LHCN-M2 (cell line): ENCODE measurements around the gene KIRREL3. TPM values are rescaled to one million over a fixed set of nuclear protein-coding genes. Genes with fewer than 3 reads are reported as not detected.

Experiments
- DNase-seq: peaks from one replicate; pipeline ENCODE4 v3.0.0-alpha.2; 2012; ENCODE audit warnings: low read depth
- polyA plus RNA-seq: library from polyadenylated mRNA; unstranded; fragments of >200 nt; gene quantifications from one replicate; pipeline ENCODE4 v1.2.1, GENCODE V29; 2012; ENCODE audit warnings: missing spikeins
- total RNA-seq: library from RNA; depleted of rRNA; stranded (reverse); fragments of >200 nt; gene quantifications from 2 replicates; pipeline ENCODE4 v1.2.3, GENCODE V29; 2014; rRNA removed

KIRREL3 gene
- total RNA-seq: 2.1 and 2.8 TPM in 2 replicates
- polyA plus RNA-seq: 14.2 TPM

DNA sequence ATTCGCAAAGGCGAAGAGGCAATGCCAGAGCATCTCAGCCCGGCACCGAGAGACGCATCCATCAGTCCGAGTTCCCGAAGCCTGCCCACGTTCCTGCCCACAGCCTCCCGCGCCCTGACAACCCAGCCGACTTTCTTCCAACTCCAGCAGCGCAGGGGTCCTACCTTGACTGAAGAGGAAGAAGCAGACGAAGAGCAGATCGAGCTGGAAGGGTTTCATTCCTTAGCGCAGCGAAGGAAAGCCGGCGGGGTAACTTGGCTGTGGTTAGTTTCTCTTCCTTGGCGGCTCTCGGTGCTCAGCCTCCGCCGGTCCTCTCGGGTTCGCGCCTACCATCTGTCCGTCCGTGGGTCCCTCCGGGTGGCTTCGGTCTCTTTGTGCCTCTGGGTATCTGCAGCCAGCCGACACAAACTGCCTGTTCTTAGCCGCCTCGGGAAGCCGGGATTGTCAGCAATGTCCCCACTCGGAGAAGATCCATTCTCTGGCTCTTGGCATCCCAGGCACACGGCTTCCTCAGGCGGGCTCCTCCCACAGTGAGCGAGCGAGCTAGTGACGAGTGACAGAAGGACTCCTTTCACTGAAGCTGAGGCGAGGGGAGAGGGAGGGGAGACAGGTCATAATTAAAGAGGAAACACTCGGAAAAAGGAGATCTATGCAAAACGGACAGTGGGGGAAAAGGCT is at the start of gene KIRREL3:
TSS of gene KIRREL3 (minus strand) at position 480 of the 678 bp plus-strand sequence.
- DNase-seq: peak; percentile 45

GRCh38 chr11:127050186-127050585 is 49.6 kb upstream of the KIRREL3 start:
- DNase-seq: no peak

- no peak for DNase-seq
These were observed 48.9 kb upstream of the KIRREL3 start for GRCh38 chr11:127049486-127049885.

DNA sequence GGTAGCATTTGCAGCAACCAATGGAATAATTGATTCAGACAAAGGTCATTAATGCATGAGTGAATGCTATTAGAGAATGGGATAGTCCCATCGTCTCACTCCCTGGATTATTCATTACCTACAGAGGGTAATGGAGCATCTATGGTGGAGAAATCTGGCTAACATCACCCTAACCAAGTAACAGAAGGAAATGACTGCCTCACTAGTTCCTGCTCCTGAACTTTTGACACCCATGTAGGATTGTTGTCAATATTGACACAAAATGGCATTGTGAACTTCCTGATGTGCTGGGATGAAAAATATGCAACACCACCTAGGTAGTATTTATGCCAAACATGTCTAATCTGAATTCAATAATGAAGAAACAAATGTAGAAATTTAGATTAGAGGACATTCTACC is 44.0 kb upstream of the KIRREL3 start:
- DNase-seq: no peak

GRCh38 chr11:127042445-127042844 is 41.9 kb upstream of the KIRREL3 start:
- peak; percentile 54 for DNase-seq

DNA sequence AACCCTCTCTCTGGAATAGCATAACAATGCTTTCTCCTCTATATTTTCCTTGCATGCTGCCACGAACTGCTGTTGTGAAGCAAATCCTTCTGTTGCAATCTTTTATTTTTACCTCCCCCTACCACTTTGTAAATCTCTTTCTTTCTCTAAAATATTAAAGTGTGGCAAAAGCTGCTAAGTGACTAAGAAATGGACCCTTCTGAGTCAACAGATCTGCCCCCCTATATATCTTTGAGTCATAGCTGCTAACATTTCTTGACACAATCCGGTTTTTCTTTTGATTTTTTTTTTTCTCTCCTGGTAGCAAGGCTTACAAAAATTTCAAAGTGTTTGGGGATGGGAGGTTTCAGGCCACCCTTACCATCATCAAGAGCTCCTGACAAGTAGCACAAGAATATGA is 39.0 kb upstream of the KIRREL3 start:
- DNase-seq: peak; percentile 20

DNA sequence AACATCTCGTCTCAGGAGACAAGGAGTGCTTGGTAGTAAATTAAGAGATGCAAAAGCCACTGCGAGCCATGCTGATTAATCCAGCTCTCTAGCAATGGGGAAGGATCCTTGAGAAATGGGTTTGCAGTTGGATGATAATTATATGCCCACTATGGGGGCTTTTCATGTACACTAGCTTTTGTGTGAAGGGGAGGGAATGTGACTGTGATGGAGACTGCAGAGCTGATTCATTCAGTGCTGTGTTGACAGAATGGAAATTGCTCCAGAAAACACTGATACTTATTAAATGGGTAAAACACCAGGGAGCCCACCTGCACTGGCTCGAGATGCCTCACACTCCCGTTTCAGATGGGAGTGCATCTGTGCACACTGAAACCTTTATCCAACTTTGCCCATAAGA is 37.0 kb upstream of the KIRREL3 start:
- no peak for DNase-seq

DNA sequence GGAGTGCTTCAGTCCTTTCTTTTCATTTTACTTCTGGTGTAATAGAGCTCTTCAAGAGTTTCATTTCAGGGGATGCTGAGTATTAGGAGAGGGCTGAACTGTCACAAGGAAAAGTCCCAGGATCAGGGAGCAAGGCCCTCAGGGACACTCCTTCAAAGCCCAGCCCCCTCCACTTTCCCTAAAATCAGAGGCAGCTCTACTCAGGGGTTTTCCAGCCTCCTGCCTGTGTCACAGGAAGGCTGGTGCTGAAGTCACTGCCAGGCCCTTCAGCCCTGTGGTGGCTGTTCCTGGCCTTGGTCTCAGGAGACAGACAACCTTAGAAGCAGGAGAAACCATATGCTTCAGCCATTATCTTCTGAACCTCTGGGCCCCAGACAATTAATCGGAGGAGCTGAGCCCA is 36.4 kb upstream of the KIRREL3 start:
- no peak for DNase-seq

DNA sequence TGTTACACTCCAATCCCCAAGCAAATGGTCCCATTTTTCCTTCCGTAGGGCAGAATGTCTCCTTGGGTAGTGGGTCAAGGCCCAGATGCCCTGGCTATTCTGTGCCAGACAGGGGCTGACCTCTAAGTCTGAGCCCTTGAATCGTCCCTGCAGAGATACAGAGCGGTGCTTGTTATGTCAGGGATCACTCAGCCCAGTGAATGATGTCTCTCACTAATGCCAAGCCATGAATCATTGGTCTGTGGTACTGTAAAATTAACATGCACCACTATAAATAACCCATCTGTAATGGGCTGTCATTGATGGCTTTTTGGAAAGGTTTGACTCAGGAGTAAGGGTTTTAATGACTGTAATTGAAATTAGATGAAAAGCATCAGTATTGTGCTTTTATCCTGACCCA is 35.3 kb upstream of the KIRREL3 start:
- DNase-seq: no peak

- DNase-seq: no peak
These were observed 34.4 kb upstream of the KIRREL3 start for GRCh38 chr11:127034973-127035372.

GRCh38 chr11:127028648-127029047 is 28.1 kb upstream of the KIRREL3 start:
- no peak for DNase-seq

DNA sequence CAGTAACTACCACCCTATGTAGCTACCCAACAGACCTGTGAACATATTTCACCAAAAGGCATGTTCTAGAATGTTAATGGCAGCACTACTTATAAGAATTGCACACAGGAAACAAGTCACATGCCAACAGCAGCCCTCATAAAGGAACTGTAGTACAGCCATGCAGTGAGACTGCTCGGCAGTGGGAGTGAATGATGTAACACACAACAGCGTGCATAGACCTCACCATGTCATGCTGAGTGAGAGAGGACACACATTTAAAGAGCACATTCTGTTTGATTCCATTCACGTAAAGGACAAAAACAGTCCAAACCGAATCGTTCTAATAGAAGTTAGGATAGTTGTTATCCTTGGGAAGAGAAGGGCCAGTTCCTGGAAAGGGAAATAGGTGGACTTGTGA is 27.2 kb upstream of the KIRREL3 start:
- no peak for DNase-seq

DNA sequence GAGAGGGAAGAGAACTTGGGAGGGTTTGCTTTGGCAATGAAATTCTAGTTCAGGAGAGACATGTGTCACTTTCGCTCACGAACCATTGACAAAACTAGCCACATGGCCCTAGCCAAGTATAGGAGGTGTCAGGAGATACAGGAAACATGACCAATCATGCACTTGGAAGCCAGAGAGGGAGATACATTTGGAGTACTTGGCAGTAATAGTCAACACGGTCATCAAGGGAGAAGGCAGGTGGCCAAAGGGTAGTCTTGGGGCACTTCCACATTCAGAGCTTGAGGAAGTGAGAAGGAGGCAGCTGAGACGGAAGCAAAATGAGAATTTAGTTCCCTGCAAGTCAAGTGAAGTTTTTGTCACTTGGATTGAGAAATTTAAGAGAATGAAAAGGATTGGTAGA is 26.4 kb upstream of the KIRREL3 start:
- DNase-seq: no peak

DNA sequence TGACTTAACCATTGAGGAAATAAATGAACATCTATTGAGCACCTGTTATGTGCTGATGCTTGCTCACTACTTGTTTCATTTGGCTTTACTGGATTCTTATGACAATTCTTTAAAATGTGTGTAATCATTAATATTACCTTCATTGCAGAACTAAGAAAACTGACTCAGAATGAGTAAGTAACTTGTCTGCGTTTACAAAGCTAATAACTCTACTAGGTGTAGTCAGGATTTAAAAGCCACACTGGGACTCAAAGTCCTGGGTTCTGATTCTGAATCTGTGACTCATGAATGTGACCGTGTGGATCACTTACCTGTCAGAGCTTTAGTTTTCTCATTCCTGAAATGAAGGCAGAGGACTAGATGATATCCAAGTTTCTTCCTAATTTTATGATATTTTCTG is 23.4 kb upstream of the KIRREL3 start:
- DNase-seq: no peak

- DNase-seq: no peak
These were observed 18.2 kb upstream of the KIRREL3 start for GRCh38 chr11:127018683-127019279.

DNA sequence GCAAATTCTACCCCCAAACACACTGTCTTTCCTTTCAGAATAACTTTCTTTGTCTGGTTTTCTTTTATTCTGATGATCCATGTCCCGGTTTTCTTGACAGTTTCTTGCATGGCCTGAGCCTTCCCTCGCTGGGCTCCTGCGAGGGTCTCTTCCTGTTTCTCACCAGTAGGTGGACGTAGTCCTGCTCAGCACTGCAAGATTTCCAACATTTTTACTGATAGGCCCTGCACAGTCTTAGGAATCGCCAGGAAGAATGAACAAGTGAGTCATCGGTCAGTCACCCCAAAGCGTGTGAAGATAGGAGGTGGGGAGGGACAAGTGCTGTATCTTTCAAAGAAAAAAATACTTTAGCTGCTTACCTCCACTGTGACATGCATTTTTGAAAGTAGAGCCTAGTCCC is 16.9 kb upstream of the KIRREL3 start:
- peak; percentile 93 for DNase-seq

DNA sequence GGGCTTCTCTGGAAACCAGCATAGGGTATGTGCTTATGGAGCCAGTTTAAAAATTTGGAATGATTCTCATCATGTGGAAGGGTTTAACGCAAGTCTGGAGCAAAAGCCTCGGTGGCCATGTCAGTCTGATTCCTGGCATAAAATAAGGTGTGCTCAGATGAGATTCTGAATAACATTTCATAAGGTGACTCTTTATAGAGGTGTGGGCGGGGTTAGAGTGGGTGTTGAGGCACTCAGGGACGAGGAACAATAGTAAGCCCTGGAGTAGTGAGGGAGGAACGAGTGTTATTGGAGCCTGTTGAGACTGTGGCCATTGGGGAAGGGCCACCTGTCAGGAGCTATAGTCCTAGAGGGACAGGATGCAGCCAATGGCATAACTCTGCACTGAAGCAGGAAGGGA is 13.0 kb upstream of the KIRREL3 start:
- DNase-seq: no peak

DNA sequence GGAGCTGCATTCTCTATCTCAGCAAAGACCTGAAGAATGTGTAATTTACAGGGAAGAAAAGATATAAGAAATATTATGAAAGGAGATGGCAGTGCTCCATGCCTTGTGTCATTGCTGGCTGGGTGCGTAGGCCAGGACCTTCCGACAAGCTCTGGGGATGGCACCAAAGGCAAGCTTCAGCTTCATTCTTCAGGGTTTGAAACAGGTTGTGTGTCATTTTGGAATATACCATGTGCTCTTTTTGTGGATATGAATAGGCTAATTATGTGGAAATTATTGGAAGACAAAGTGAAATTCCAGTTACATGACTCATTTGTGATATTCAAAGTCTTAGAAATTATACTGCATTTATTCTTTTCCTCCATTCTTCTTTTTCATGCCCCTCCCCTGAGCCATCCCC is 5.7 kb upstream of the KIRREL3 start:
- DNase-seq: peak; percentile 26

DNA sequence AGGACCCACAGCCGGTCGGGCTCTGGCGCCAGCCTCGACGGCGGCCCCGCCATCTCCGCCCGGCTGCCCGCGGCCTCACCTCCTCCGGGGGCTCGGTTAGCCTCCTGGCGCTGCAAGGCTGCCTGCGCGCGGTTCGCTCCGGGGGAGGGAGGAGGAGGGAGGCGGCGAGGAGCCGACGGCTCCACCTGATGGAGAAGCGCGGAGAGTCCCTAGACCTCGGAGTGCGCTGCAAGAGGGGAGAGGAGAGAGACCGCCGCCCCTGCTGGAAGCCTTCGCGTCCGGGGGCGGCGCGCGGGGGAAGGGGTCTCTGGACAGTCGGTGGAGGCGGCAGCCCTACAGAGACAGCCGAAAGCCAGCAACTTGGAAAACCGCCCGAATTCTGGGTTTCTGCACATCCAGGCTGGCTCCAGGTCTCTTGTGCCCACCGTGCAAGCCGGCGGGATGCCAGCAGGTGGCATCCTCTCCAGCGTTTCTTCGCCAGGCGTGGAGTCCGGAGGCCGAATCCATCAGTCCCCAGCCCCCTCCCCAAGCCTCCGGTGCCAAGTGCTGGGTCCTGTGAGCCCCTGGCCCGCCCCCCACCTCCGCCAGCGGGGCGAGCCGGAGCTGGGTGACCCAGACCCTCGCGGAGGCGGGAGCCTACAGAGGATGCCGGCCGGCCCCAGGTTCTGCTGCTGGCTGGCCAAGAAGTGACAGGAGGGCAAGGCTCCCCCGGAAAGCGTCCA is 2.9 kb upstream of the KIRREL3 start:
- DNase-seq: peak; percentile 31

DNA sequence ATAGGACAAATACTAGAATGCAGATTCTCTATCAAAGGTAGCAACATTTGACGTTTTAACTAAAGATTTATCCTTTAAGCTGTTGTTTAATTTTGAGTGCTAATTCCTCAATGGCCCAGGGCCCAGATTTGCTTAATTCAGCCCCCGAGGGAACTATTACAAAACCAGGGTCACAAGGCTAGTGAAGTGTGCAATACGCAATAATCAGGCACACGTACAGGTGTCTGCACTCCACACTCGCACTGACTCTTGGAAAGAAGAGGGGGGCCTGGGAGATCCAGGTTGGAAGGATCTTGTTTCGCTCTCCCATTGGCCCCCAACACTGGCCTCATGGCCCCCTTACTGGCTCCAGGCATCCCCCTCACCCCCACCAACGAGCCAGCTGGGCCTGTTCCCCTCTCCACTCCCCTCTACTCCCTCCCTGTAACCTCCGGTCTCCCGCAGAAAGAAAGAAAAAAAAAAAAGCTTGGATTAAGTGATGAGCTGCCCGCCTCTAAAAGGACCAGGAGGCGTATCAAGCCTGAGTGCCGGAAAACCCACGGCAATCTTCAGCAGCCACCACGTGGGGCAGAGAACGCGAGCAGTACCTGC is 2.2 kb upstream of the KIRREL3 start:
- no peak for DNase-seq

- no peak for DNase-seq
These were observed 411 bp upstream of the KIRREL3 start for GRCh38 chr11:127000981-127001380.

- DNase-seq: no peak
These were observed 1.2 kb downstream of the KIRREL3 start for GRCh38 chr11:126999366-126999765.

GRCh38 chr11:126997641-126998040 is 2.9 kb downstream of the KIRREL3 start:
- DNase-seq: no peak
